Stimulated activated CD4-positive, alpha-beta T cell treated with anti-CD3 and anti-CD28 coated beads, Interleukin-15, amount 100 ng/mL, for 1 hour (primary cell): ENCODE results near the gene SOHLH1.

ENCODE experiments used
- DNase-seq, 2 donors: peaks; one replicate each; pipeline ENCODE4 v3.0.0-alpha.2; 2020; ENCODE audit warnings: low read depth in 1 of 2, low spot score in 1 of 2

SOHLH1 gene

GRCh38 chr9:135699440-135699839 is at the start of gene SOHLH1:
Gene SOHLH1, minus strand, starts transcription at chr9:135699481. Its CDS starts 14 bp downstream, at chr9:135699467.
- no peak for DNase-seq

GRCh38 chr9:135748676-135749075 is 49.4 kb upstream of the SOHLH1 start:
- DNase-seq = no peak

GRCh38 chr9:135747311-135747710 is 48.0 kb upstream of the SOHLH1 start:
- no peak for DNase-seq

- no peak for DNase-seq
Measured at GRCh38 chr9:135746565-135746964, 47.3 kb upstream of the SOHLH1 start.

- DNase-seq = no peak
Measured at GRCh38 chr9:135745686-135746324, 46.5 kb upstream of the SOHLH1 start.

- no peak for DNase-seq
Measured at GRCh38 chr9:135745189-135745588, 45.9 kb upstream of the SOHLH1 start.

GRCh38 chr9:135744333-135745070 is 45.2 kb upstream of the SOHLH1 start:
- no peak for DNase-seq

- no peak for DNase-seq
Measured at GRCh38 chr9:135743546-135744332, 44.5 kb upstream of the SOHLH1 start.

- no peak for DNase-seq
Measured at GRCh38 chr9:135743021-135743420, 43.7 kb upstream of the SOHLH1 start.

GRCh38 chr9:135741276-135742219 is 42.3 kb upstream of the SOHLH1 start:
- no peak for DNase-seq

- DNase-seq = no peak
Measured at GRCh38 chr9:135739271-135740220, 40.3 kb upstream of the SOHLH1 start.

GRCh38 chr9:135737840-135738521 is 38.7 kb upstream of the SOHLH1 start:
- no peak for DNase-seq

GRCh38 chr9:135736979-135737839 is 37.9 kb upstream of the SOHLH1 start:
- DNase-seq = no peak

- DNase-seq = no peak
Measured at GRCh38 chr9:135736272-135736978, 37.1 kb upstream of the SOHLH1 start.

GRCh38 chr9:135734616-135735144 is 35.4 kb upstream of the SOHLH1 start:
- DNase-seq = no peak

GRCh38 chr9:135732569-135733257 is 33.4 kb upstream of the SOHLH1 start:
- DNase-seq = no peak

GRCh38 chr9:135731454-135731853 is 32.2 kb upstream of the SOHLH1 start:
- no peak for DNase-seq
